Measurements from ENCODE around the gene PALM.

DNA sequence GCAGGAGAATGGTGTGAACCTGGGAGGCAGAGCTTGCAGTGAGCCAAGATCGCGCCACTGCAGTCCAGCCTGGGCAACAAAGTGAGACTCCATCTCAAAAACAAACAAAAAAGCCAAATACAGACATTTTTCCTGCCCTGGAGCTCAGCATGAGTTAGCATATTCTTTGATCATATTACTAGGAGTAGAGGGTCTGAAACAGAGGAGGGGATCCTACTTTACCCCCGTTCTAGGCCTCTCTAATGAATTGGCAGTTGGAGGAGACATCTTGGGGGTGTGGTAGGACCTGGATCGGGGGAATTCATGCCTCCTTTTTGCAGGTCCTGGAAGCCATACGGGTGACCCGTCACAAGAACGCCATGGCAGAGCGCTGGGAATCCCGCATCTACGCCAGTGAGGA, 54.4 kb downstream of the PALM start:
- TF ChIP-seq, protein P1, sequence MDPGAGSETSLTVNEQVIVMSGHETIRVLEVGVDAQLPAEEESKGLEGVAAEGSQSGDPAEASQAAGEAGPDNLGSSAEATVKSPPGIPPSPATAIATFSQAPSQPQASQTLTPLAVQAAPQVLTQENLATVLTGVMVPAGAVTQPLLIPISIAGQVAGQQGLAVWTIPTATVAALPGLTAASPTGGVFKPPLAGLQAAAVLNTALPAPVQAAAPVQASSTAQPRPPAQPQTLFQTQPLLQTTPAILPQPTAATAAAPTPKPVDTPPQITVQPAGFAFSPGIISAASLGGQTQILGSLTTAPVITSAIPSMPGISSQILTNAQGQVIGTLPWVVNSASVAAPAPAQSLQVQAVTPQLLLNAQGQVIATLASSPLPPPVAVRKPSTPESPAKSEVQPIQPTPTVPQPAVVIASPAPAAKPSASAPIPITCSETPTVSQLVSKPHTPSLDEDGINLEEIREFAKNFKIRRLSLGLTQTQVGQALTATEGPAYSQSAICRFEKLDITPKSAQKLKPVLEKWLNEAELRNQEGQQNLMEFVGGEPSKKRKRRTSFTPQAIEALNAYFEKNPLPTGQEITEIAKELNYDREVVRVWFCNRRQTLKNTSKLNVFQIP (CRISPR knock-in tag; IDR thresholded peaks at IDR 0.05; ENCODE audit: borderline replicate concordance, low read depth): no peak
- TF ChIP-seq RARB (CRISPR knock-in tag; IDR thresholded peaks at IDR 0.05) (no peak), GLIS3 (CRISPR knock-in tag; IDR thresholded peaks at IDR 0.05) (no peak), TOX (CRISPR knock-in tag; IDR thresholded peaks at IDR 0.05; ENCODE audit: borderline replicate concordance) (no peak)
- TF ChIP-seq, protein P2, sequence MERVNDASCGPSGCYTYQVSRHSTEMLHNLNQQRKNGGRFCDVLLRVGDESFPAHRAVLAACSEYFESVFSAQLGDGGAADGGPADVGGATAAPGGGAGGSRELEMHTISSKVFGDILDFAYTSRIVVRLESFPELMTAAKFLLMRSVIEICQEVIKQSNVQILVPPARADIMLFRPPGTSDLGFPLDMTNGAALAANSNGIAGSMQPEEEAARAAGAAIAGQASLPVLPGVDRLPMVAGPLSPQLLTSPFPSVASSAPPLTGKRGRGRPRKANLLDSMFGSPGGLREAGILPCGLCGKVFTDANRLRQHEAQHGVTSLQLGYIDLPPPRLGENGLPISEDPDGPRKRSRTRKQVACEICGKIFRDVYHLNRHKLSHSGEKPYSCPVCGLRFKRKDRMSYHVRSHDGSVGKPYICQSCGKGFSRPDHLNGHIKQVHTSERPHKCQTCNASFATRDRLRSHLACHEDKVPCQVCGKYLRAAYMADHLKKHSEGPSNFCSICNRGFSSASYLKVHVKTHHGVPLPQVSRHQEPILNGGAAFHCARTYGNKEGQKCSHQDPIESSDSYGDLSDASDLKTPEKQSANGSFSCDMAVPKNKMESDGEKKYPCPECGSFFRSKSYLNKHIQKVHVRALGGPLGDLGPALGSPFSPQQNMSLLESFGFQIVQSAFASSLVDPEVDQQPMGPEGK (CRISPR knock-in tag; IDR thresholded peaks at IDR 0.05; ENCODE audit: borderline replicate concordance): no peak

Data from SK-N-SH treated with all-trans-retinoic acid at 6 μM for 48 hours (cell line).